ENCODE data around the gene KIF25.

DNA sequence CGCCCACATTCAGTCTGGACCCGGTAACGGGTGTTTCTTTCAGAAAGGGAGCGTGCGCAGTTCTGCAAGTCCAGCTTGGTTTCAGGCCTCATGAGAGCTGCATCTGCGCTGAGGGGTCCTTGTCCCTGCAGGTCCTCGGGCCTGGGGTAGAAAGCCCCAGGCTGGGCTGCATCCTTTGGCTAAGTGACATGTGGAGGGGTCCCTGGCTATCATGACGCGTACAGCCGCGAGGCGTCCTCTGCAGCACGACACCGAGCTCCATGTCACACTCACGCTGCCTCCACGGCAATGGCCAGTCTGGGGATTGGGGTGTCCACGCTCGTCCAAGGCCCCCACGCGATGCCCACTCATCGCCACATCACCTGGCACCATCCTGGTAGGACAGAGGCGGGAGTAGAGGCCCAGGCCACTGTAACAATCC lies 1.7 kb upstream of the KIF25 start:
- TF ChIP-seq, protein P1, sequence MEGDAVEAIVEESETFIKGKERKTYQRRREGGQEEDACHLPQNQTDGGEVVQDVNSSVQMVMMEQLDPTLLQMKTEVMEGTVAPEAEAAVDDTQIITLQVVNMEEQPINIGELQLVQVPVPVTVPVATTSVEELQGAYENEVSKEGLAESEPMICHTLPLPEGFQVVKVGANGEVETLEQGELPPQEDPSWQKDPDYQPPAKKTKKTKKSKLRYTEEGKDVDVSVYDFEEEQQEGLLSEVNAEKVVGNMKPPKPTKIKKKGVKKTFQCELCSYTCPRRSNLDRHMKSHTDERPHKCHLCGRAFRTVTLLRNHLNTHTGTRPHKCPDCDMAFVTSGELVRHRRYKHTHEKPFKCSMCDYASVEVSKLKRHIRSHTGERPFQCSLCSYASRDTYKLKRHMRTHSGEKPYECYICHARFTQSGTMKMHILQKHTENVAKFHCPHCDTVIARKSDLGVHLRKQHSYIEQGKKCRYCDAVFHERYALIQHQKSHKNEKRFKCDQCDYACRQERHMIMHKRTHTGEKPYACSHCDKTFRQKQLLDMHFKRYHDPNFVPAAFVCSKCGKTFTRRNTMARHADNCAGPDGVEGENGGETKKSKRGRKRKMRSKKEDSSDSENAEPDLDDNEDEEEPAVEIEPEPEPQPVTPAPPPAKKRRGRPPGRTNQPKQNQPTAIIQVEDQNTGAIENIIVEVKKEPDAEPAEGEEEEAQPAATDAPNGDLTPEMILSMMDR (conservative IDR thresholded peaks at IDR 0.05): no peak
- TF ChIP-seq EZH2 (IDR thresholded peaks at IDR 0.05; ENCODE audit: low read depth): no peak
